Astrocyte of the hippocampus (primary cell): ENCODE measurements around the gene PANK4.
A peak's percentile ranks its signal among the peaks of the same experiment; 100 is the strongest.
"Not testable (repeated sequence)": the region's sequence is repeated elsewhere in the genome, so short reads cannot be mapped to it uniquely, and the experiment has no call there.

Source experiments
- DNase-seq: peaks from one replicate; pipeline ENCODE4 v3.0.0; 2011; ENCODE audit warnings: low read depth, low spot score

Gene PANK4

DNA sequence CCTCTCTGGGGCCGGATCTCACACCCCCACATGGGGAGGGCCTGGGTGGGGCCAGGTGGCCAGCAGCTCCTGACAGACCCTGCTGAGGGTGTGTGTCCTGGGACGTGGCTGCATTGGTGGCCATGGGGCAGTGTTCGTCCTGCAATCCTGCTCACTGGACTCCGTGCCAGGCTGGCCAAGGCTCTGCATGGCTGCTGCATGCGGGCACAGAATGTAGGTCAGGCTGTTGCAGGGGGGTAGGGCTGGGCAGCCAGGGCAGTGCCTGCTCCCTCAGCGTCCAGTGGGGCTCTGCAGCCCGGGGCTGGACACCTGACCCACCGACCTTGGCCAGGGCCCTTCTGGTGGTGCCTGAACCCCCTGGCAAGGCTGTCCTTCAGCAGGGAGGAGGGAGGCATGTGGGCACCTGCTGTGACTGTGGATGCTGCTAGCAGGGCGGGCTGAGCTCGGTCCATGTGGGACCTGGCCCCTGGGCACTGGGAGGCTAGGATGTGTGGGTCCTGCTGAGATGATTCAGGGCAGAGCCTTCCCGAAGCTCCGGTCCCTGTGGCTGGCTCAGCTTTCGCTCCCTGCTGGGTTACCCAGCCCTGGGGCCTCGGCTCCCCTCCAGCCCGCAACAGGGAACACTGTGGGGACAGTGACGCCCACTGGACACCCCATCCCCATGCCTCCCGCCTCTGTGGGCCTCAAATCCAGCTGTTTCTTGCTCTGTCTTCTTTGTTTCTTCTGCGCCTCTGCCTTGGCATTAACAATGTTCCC is 65.2 kb downstream of the PANK4 start:
- DNase-seq: no peak

DNA sequence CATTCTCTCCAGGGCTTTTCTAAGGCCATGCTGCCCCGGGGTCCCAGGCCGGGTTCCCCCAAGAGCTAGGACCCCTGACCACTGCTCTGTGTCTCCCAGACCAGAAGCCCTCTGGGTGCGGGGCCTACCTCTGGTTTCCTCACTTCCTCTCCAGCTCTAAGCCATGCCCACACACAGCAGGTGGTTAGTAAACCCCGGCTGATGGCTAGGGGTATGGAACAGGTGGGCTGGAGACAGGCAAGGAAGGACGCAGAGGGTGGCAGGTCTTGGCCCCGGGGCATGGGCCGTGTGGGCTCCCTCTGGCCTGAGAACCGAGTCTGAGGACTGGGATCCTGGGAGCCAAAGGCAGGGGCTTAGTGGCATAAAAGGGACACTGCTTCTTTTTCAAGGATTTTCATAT is 66.2 kb downstream of the PANK4 start:
- no peak for DNase-seq

DNA sequence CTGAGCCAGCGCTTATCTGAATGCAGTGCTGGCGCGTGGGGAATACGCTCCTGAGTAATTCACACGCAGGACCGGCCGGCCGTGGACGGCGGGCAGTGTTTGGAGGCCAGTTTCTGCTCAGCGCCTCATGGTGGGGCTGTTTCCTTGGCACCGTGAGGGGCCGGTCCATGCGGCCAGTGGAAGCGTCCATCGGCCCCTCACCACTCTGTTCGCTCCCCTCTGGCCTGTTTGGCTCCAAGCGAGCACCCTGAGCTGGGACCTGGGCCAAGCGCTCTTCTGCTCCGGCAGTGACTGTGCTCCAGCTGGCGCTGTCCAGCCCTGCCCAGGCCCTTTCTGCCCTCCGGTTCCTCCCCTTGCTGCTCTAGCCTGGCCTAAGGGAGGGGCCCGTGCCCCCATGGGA is 66.6 kb downstream of the PANK4 start:
- peak; percentile 64 for DNase-seq

DNA sequence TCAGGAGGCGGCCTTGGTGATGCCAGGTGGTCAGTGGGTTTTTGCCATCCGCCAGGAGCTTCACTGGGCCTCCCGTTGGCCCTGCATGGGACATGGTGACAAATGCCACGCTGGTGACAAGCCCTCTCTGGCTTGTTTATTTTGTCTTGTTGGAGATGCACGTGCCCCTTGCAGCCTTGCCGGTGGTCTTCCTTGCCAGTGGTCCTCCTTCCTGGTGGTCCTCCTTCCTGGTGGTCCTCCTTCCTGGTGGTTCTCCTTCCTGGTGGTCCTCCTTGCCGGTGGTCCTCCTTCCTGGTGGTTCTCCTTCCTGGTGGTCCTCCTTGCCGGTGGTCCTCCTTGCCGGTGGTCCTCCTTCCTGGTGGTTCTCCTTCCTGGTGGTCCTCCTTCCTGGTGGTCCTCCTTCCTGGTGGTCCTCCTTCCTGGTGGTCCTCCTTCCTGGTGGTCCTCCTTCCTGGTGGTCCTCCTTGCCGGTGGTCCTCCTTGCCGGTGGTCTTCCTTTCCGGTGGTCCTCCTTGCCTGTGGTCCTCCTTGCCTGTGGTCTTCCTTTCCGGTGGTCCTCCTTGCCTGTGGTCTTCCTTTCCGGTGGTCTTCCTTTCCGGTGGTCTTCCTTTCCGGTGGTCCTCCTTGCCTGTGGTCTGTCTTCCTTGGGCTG is 67.2 kb downstream of the PANK4 start:
- DNase-seq: not testable (repeated sequence)

DNA sequence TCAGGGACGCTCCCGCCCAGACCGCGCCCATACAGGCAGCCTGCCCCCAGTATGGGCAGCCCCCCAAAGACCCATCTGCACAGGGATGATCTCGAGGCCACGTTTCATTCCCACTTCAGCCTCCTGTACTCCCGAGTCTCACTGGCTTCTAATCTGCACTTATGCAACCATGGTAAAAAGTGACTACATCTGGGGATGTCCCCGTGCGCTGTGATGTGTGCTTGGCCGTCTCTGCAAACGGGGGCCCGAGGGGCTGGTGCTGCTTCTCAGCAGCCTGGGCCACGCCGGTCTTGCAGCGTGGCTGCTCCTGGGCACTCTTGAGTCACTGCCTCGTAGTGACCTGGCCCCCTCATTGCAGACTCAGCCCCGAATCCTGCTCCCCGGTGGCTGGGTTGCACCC is 67.7 kb downstream of the PANK4 start:
- DNase-seq: no peak
